PFSK-1 (cell line): ENCODE results near the gene HIF1A.

Experiments
- FOXP2 ChIP-seq: optimal IDR thresholded peaks from 2 replicates; pipeline ENCODE3; 2011; ENCODE audit warnings: borderline replicate concordance, control low read depth, inconsistent platforms; ENCODE audit not compliant: insufficient read depth; ENCODE audit errors: extremely low read length, extremely low read depth
- POLR2AphosphoS5 ChIP-seq: IDR thresholded peaks from 2 replicates; pipeline ENCODE4 v1.6.1; 2012; ENCODE audit warnings: low read depth, mild to moderate bottlenecking, control low read depth, low read length, moderate library complexity
- REST ChIP-seq, 2 experiments: IDR thresholded peaks; 2 replicates each; pipeline versions ENCODE4 v1.6.1 to v1.8.0; 2011 to 2012; ENCODE audit warnings: low read depth in 2 of 2, low read length in 2 of 2, control low read depth in 1 of 2, inconsistent platforms in 1 of 2, mild to moderate bottlenecking in 1 of 2, moderate library complexity in 1 of 2; ENCODE audit not compliant: insufficient read depth in 1 of 2
- SIN3A ChIP-seq: IDR thresholded peaks from 2 replicates; pipeline ENCODE4 v1.6.1; 2012; ENCODE audit warnings: mild to moderate bottlenecking, low read length, moderate library complexity, borderline replicate concordance; ENCODE audit not compliant: insufficient read depth
- TAF1 ChIP-seq: IDR thresholded peaks from 2 replicates; pipeline ENCODE4 v1.6.1; 2012; ENCODE audit warnings: low read length, control low read depth, borderline replicate concordance; ENCODE audit not compliant: insufficient read depth

The HIF1A gene

GRCh38 chr14:61696753-61697318 lies 1.5 kb downstream of the HIF1A start:
- TF ChIP-seq FOXP2 (no peak), REST (IDR thresholded peaks at IDR 0.05; ENCODE audit: insufficient read depth in 1 of 2, low read depth in 2 of 2, low read length in 2 of 2) (no peak), SIN3A (no peak), TAF1 (no peak), POLR2AphosphoS5 (no peak)

- TF ChIP-seq TAF1 (no peak), REST (IDR thresholded peaks at IDR 0.05; ENCODE audit: insufficient read depth in 1 of 2, low read depth in 2 of 2, low read length in 2 of 2) (no peak), POLR2AphosphoS5 (no peak), SIN3A (no peak), FOXP2 (no peak)
Measured at GRCh38 chr14:61698206-61698980, 3.1 kb downstream of the HIF1A start.

- TF ChIP-seq FOXP2 = no peak
- TF ChIP-seq REST (IDR thresholded peaks at IDR 0.05; ENCODE audit: insufficient read depth in 1 of 2, low read depth in 2 of 2, low read length in 2 of 2) = no peak
- no peak for TF ChIP-seq POLR2AphosphoS5
- no peak for TF ChIP-seq TAF1
- TF ChIP-seq SIN3A = no peak
Measured at GRCh38 chr14:61699027-61699426, 3.7 kb downstream of the HIF1A start.

GRCh38 chr14:61700104-61700886 lies 5.0 kb downstream of the HIF1A start:
- TF ChIP-seq POLR2AphosphoS5 (no peak), SIN3A (no peak), TAF1 (no peak), FOXP2 (no peak), REST (IDR thresholded peaks at IDR 0.05; ENCODE audit: insufficient read depth in 1 of 2, low read depth in 2 of 2, low read length in 2 of 2) (no peak)
